ENCODE data around the gene HOXC9. TPM values are rescaled to one million over a fixed set of nuclear protein-coding genes. Genes with fewer than 3 reads are reported as not detected.
A peak's percentile ranks its signal among the peaks of the same experiment; 100 is the strongest.

The HOXC9 gene
- total RNA-seq, 1 donor from 2014 or later = 1.2 TPM

DNA sequence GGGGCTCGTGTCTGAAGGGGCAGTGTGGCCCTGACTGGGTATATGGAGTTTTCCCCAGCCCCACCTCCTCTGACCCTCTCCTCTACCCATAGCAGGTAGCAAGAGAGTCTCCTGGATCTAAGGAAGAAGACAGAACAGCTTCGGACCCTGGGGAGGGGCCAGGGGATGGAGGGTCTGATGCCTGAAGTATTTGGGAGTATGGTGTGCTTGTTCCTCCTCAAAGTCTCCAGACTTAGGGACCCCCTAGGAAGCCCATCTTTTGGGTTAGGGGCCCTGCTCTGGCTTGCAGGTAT lies 8.2 kb downstream of the HOXC9 start:
- no peak overlapping the region for H3K4me3 ChIP-seq
- no peaks in the 10 kb centered on the region for H3K36me3 ChIP-seq
- peaks cover 0 to 11% of the 10 kb centered on the region in 2 donors for H3K4me1 ChIP-seq
- intact Hi-C loops (cut with DNase I) = no loop called here
- no peak for DNase-seq (ENCODE audit: low spot score in 2 of 2)
- H3K27ac ChIP-seq = no peak overlapping the region
- no peaks in the 10 kb centered on the region for H3K9me3 ChIP-seq
- H3K27me3 ChIP-seq = peaks cover 5% of the 10 kb centered on the region
- TF ChIP-seq, protein P1, sequence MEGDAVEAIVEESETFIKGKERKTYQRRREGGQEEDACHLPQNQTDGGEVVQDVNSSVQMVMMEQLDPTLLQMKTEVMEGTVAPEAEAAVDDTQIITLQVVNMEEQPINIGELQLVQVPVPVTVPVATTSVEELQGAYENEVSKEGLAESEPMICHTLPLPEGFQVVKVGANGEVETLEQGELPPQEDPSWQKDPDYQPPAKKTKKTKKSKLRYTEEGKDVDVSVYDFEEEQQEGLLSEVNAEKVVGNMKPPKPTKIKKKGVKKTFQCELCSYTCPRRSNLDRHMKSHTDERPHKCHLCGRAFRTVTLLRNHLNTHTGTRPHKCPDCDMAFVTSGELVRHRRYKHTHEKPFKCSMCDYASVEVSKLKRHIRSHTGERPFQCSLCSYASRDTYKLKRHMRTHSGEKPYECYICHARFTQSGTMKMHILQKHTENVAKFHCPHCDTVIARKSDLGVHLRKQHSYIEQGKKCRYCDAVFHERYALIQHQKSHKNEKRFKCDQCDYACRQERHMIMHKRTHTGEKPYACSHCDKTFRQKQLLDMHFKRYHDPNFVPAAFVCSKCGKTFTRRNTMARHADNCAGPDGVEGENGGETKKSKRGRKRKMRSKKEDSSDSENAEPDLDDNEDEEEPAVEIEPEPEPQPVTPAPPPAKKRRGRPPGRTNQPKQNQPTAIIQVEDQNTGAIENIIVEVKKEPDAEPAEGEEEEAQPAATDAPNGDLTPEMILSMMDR (IDR thresholded peaks at IDR 0.05) = no peak

GRCh38 chr12:54009171-54010052 lies 9.5 kb downstream of the HOXC9 start:
- TF ChIP-seq, protein P1 (IDR thresholded peaks at IDR 0.05) = no peak
- H3K27ac ChIP-seq = peak overlapping the region in 1 of 2 donors; percentile 41
- H3K27me3 ChIP-seq = peaks cover 5% of the 10 kb centered on the region
- H3K36me3 ChIP-seq = no peaks in the 10 kb centered on the region
- peaks cover 0 to 11% of the 10 kb centered on the region in 2 donors for H3K4me1 ChIP-seq
- intact Hi-C loops (cut with DNase I) = loop anchor here (10.0 kb wide), 1 partner anchor 345 kb away; no protein-coding TSS in a partner anchor
- no peaks in the 10 kb centered on the region for H3K9me3 ChIP-seq
- peak overlapping the region; percentile 56 to 59 for H3K4me3 ChIP-seq
- no peak for DNase-seq (ENCODE audit: low spot score in 2 of 2)

- DNase-seq (ENCODE audit: low spot score in 2 of 2) = no peak
- peaks cover 5% of the 10 kb centered on the region for H3K27me3 ChIP-seq
- peak overlapping the region in 1 of 2 donors; percentile 56 for H3K4me3 ChIP-seq
- H3K4me1 ChIP-seq = peaks cover 0 to 11% of the 10 kb centered on the region in 2 donors
- H3K9me3 ChIP-seq = no peaks in the 10 kb centered on the region
- TF ChIP-seq, protein P1 (IDR thresholded peaks at IDR 0.05) = no peak
- no peaks in the 10 kb centered on the region for H3K36me3 ChIP-seq
- intact Hi-C loops (cut with DNase I) = loop anchor here (10.0 kb wide), 1 partner anchor 344 kb away; no protein-coding TSS in a partner anchor
- H3K27ac ChIP-seq = no peak overlapping the region
Measured at GRCh38 chr12:54010053-54010971, 10.4 kb downstream of the HOXC9 start.

DNA sequence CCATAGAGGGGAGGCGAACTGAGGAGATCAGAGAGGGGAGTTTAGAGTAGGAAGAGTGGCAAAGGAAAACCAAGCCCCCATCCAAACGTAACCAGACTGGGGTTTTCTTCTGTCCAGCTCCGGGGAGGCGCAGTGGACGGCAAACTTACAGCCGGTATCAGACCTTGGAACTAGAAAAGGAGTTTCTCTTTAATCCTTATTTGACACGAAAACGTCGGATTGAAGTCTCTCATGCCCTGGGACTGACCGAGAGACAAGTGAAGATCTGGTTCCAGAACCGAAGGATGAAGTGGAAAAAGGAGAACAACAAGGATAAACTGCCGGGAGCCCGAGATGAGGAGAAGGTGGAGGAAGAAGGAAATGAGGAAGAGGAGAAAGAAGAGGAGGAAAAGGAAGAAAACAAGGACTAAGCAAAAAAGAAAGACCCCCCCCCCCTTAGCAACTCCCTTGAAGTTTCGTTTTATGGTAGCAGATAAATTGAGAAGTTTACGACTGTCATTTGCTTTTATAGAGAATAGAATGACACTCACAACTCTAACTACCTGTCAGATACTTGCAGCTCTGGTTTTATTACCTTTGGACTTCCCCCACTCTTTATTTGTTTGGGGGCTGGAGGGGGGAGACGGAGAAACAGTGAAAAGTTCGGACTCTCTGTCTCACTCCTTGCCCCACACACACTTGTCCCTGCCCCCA lies 11.2 kb downstream of the HOXC9 start:
- Histone ChIP-seq H3K4me3 (no peak overlapping the region), H3K9me3 (no peaks in the 10 kb centered on the region), H3K27me3 (peaks cover 5% of the 10 kb centered on the region), H3K36me3 (no peaks in the 10 kb centered on the region), H3K27ac (no peak overlapping the region), H3K4me1 (peaks cover 0 to 11% of the 10 kb centered on the region in 2 donors)
- TF ChIP-seq, protein P1 (IDR thresholded peaks at IDR 0.05) = no peak
- intact Hi-C loops (cut with DNase I) = loop anchor here (10.0 kb wide), 1 partner anchor 344 kb away; no protein-coding TSS in a partner anchor
- no peak for DNase-seq (ENCODE audit: low spot score in 2 of 2)
